LNCAP (cell line): ENCODE measurements around the gene SIDT2.
A peak's percentile ranks its signal among the peaks of the same experiment; 100 is the strongest.

Experiments used
- TF ChIP-seq, protein P1 (sequence below): fragments of 450-650 bp; IDR thresholded peaks from 2 replicates; pipeline ENCODE4 v1.5.1; 2017; ENCODE audit warnings: mild to moderate bottlenecking

Gene SIDT2

DNA sequence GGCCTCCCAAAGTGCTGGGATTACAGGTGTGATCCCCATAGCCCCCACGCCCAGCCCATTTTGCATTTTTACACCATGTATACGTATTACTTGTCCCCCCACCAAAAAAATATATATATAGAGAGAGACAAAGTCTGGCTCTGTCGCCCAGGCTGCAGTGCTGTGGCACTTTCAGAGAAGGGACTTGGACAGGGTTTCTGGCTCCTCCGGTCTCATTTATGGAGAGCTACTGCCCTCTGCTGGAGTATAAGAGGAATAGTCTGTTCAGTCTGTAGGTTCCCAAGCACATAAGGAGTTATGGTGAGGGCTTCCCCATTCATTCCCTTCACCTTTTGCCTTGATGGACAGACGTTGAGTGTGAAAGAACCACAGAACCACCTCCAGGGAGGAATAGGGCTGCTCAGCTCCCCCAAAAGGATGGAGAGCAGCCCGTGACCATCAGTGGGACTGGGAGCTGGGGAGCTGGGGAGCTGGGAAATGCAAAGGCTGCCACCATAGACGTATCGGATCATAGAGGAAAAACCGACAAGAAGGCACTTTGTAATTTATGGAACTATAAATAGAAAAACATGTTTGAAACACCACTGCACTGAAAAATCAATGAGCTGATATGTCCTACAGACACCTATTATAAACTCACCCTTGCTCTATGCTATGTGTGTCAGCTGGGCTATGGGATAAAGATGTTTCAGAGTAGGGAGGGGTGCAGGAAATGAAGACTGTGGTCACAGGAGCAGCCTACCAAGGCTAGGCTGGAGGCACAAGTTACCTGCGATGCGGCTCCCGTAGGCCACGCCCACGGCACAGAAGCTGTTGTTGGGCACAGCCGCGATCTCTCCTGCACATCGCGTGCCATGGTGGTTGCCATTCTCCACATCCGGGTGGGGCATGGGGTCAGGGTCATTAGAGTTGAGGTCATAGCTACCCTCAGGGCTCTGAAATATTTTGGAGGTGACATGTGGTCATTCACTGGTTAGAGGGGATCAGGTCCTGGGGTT, 48.1 kb downstream of the SIDT2 start:
- TF ChIP-seq, protein P1, sequence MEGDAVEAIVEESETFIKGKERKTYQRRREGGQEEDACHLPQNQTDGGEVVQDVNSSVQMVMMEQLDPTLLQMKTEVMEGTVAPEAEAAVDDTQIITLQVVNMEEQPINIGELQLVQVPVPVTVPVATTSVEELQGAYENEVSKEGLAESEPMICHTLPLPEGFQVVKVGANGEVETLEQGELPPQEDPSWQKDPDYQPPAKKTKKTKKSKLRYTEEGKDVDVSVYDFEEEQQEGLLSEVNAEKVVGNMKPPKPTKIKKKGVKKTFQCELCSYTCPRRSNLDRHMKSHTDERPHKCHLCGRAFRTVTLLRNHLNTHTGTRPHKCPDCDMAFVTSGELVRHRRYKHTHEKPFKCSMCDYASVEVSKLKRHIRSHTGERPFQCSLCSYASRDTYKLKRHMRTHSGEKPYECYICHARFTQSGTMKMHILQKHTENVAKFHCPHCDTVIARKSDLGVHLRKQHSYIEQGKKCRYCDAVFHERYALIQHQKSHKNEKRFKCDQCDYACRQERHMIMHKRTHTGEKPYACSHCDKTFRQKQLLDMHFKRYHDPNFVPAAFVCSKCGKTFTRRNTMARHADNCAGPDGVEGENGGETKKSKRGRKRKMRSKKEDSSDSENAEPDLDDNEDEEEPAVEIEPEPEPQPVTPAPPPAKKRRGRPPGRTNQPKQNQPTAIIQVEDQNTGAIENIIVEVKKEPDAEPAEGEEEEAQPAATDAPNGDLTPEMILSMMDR, result peak; percentile 67

DNA sequence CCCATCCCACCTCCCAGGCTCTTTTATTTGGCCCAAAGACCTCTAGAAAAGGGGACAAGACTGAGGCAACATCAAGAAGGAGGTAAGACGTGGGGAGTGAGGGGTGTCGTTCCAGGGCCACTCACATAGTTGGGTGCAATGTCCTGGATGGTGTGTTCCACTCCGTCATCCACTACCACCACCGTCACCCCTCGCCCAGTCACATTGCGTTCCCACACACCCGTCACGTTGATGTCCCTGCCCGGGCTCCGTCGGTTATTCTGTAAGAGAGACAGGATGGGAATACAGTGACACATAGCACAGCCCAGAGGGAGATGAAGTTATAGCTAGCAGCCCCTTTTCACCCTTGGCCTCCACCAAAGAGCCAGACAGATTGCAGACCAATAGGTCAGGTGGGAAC, 49.5 kb downstream of the SIDT2 start:
- TF ChIP-seq, protein P1, result no peak

GRCh38 chr11:117229411-117229810, 50.9 kb downstream of the SIDT2 start:
- TF ChIP-seq, protein P1, result no peak

DNA sequence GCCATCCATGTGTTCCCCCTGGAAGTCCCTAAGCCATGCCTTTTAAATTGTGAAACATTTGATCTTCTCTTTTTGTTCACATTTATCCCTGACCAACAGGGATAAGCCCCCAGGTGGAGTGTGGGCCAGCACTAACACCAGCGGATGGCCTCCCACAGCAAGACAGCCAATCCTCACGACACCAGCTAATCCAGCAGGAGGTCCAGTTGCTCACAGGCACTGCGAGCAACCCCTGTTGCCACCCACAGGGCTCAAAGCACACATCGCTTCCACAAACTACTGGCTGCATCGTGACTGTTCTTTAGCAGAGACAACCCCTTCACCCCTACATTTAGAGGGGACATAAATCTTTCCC, 51.4 kb downstream of the SIDT2 start:
- TF ChIP-seq, protein P1, result no peak

DNA sequence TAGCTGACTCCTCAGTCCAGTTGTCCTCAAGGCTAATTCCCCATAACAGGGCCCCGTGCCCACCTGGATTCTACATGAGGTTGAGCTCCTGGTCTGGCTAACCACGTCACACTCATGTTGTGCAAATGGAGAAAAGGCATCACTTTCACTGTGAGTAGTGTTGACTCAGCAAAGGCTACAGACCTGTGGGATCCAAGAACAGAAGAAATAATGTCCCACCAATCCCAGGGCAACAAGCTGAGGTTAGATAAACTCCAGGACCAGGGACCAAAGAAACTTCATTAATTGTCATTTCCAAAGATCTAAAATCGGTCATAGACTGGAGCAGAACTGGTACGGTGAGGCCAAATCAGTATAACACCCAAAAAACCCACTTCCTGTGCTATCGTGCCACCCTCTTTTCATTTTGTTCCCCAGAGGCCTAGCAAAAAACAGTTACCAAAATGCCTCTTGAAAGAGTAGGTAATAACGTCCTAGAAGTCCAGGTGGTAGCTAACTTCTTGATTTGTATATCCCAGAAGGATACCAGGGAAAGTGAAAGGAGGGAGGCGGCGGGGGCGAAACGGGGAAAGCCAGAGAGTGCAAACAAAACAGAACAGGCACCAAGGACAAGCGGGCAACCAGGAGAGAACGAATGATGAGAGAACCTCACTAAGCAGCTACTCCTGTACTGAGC, 51.9 kb downstream of the SIDT2 start:
- TF ChIP-seq, protein P1, result no peak

DNA sequence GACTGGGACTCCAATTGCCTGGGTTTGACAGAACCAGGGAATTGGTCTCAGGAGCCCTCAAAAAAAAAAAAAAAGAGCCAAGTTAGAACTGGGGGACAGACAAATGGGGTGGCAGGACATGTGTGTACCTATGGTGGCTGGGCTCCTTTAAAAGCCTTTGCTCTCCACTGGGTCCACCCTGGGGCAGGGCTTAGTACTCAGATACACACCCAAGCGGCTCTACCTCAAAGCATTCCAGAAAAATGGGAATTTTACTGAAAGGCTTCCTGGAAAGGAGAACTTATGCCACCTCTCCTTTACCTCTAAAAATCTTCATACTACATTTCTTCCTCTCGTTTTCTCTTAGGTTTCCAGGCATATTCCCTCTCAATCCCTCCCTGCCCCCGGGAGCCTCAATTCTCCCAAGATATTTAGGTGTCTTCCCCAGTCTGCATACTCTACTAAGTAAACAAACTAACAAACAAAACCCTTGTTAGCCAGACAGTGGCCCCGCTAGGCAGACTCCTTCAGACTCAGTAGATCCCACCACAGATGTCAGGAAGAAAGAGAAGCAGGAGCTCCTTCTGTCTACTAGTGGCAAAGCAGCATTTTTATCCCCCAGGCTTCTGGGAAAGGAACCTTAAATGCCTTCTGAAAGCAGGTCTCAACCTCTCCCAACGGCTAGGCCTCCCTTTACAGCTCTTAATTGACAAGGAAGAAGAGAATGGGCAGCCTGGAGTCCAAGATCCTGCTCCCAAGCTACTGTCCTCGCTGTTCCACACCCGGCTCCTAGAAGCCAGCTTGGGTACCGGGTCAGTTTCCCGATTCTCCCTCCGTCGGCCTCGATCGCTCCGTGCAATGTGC, 52.7 kb downstream of the SIDT2 start:
- TF ChIP-seq, protein P1, result no peak

- TF ChIP-seq, protein P1, result no peak
Measured at GRCh38 chr11:117231842-117232091, 53.2 kb downstream of the SIDT2 start, which contains the start of gene PCSK7. PCSK7 (minus strand) TSS chr11:117232073; CDS start chr11:117229844, 2,229 bp downstream.
